ENCODE data around the gene EMP2.

GRCh38 chr16:10480151-10480550 is 100.2 kb downstream of the EMP2 start:
- no peak for TF ChIP-seq CTCF (IDR thresholded peaks at IDR 0.05)
- TF ChIP-seq POLR2AphosphoS5 (IDR thresholded peaks at IDR 0.05): no peak
- TF ChIP-seq POLR2A (IDR thresholded peaks at IDR 0.05): no peak
